Mesodermal cell (in vitro differentiated cells): ENCODE results near the gene ADAM19.
A peak's percentile ranks its signal among the peaks of the same experiment; 100 is the strongest.

Experiments
- H3K27ac ChIP-seq: 2 replicates; pipeline ENCODE4 v1.7.0; 2013; ENCODE audit warnings: mild to moderate bottlenecking, low read depth, low read length, moderate library complexity; ENCODE audit not compliant: severe bottlenecking
- H3K36me3 ChIP-seq: 2 replicates; pipeline ENCODE4 v1.7.1; 2013; ENCODE audit warnings: mild to moderate bottlenecking, low read length, moderate library complexity; ENCODE audit not compliant: control insufficient read depth, insufficient read depth
- H3K4me1 ChIP-seq: one replicate; pipeline ENCODE4 v1.7.1; 2013; ENCODE audit warnings: mild to moderate bottlenecking, low read length; ENCODE audit not compliant: insufficient read depth, control insufficient read depth, poor library complexity, severe bottlenecking
- H3K4me3 ChIP-seq: 2 replicates; pipeline ENCODE4 v1.7.0; 2013; ENCODE audit warnings: low read length, control low read depth, mild to moderate bottlenecking; ENCODE audit not compliant: insufficient read depth, poor library complexity, severe bottlenecking; ENCODE audit errors: extremely low read depth
- H3K9me3 ChIP-seq: 2 replicates; pipeline ENCODE4 v1.7.1; 2013; ENCODE audit warnings: mild to moderate bottlenecking, low read length, moderate library complexity; ENCODE audit not compliant: control insufficient read depth
- WGBS, 2 experiments: methylation state at CpG; one replicate each; pipeline ENCODE4 v1.1.5; 2013; ENCODE audit warnings: missing lambda C conversion rate in 2 of 2; ENCODE audit not compliant: insufficient coverage in 2 of 2; 5-methylcytosine and 5-hydroxymethylcytosine counted together

Gene ADAM19

DNA sequence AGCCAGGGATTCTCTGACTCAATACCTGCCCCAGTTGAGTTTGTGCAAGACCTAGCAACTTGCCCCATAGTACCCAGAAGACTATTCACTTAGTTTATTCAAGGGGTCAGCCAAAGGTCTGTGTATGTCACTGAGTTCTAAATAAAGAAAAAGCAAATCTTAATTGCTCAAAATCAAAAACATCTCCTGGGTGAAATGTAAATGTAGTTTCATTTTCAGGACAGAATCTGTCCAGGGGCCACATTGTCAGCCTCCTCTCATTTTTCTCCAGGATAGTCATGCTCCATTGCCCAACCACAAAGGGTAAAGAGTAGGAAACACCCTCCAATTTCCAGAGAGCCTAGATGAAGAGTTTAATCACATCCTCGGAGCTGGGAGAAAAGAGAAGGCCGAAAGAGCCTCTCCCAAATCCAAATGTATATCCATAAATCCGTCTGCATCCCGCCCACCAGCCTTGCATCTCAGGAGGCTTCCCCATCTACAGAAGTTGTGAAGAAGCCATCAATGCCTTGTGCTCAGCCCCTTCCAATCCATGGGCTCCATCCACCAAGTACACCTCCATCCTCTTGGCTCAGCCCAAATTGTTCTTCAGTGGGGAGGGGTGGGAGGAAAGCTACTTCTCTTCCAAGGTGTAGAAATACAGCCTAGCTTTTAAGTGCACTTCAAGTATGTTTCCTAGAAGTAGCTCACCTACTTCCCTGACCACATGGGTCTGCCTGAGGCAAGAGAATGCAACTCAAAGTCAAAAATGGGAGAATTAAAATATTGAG, 26.9 kb downstream of the ADAM19 start:
- no CpG with 5 or more reads among the region's 4 CpGs for WGBS, 2 experiments
- peaks cover 87% of the 10 kb centered on the region for H3K36me3 ChIP-seq
- H3K9me3 ChIP-seq, result no peaks in the 10 kb centered on the region
- no peak overlapping the region for H3K27ac ChIP-seq
- H3K4me3 ChIP-seq, result no peak overlapping the region
- peaks cover 68% of the 10 kb centered on the region for H3K4me1 ChIP-seq

DNA sequence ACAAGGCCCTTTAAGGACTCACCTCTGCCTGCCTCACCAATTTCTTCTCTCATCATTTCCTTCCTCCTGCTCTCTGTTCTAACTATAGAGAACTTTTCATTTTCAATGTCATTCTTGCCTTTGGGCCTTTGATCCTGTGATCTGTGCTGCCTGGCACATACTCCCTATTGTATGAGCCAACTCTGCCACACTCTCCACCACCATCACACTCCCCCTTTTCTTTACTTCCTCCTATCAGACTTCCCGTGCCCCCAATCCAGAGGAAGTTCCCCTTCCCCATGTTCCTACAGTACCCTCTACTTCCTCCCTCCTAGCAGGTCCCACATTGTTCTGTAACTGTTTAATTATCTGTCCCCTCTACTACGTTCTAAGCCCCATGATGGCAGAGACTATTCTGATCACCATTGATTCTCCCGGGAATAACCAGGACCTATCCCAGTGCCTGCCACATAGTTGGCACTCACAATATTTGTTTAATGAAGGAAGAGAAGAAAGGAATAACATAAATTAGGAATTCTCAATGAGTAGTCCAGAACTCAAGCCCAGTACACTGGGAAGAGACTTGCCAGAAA, 27.5 kb downstream of the ADAM19 start:
- WGBS, 2 experiments, result 94 to 100% methylated on average over 1 to 2 of the region's 3 CpGs
- Histone ChIP-seq H3K36me3 (peaks cover 84% of the 10 kb centered on the region), H3K4me3 (no peak overlapping the region), H3K9me3 (no peaks in the 10 kb centered on the region), H3K27ac (no peak overlapping the region), H3K4me1 (peaks cover 69% of the 10 kb centered on the region)

DNA sequence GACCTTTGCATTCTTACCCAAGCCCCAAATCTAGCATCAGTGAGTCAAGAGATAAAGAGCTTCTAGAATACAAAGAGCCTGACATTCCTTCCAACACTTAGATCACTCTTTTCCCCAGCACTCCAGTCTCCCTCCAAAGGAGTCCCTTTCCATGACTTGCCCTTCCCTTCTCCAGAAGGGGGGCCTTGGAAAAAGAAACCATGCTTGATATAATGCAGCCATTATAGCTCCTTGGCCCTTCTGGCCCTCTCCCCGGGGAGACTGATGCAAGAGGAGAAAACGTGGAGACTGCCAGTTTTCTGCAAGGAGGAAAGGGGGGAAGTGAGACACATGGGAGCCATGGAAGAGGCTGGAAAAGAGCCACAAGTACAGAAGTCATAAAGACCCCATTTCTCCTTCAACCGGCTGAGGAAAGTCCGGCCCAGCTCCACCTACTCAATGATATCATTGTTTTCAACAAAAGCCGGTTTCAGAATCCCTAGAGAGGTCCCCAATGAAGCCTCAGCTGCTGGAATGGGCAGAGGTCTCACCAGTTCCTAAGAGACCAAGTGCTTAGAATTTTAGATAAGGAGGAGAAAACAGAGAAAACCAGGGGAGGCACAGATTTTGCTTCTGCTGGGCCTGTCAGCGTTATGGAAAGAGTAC, 29.0 kb downstream of the ADAM19 start:
- Histone ChIP-seq H3K9me3 (no peaks in the 10 kb centered on the region), H3K4me3 (no peak overlapping the region), H3K36me3 (peaks cover 82% of the 10 kb centered on the region), H3K4me1 (peaks cover 78% of the 10 kb centered on the region), H3K27ac (peak overlapping the region; percentile 78)
- 80 to 84% methylated on average over 4 to 5 of the region's 6 CpGs for WGBS, 2 experiments

DNA sequence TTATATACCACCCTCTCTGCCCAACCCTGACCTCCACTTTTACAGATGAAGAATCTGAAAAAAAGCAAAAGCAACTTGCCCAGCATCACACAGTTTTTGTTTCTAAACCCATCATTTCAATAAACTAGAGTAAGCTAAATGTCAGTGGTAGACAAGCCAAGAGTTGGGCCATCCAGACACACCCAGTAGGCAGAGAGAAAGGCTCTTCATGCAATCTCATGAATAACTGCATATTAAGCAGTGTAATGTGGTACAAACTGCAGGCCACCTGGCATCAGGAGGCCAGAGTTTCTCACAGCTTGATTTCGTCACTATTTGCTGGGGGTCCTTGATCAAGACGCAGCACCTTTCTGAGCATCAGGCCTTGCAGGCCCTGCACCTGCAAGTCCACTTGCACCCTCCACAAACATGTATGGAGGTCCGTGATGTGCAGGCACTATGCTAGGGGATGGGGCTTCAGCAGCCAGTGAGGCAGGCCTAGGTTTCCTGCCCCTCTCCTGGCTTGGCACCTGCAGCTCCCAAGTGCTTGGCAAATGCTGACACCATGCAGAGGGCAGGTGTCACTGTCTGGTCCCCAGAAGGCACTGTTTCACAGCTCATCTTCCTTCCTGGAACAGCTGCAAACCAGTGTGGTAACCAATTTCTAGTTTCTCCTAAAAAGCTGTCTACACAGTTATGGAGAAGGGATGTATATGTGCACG, 29.8 kb downstream of the ADAM19 start:
- Histone ChIP-seq H3K36me3 (peaks cover 75% of the 10 kb centered on the region), H3K9me3 (no peaks in the 10 kb centered on the region), H3K4me1 (peaks cover 83% of the 10 kb centered on the region), H3K4me3 (no peak overlapping the region), H3K27ac (peak overlapping the region; percentile 78)
- WGBS, 2 experiments, result 94 to 97% methylated on average over 4 of the region's 4 CpGs

DNA sequence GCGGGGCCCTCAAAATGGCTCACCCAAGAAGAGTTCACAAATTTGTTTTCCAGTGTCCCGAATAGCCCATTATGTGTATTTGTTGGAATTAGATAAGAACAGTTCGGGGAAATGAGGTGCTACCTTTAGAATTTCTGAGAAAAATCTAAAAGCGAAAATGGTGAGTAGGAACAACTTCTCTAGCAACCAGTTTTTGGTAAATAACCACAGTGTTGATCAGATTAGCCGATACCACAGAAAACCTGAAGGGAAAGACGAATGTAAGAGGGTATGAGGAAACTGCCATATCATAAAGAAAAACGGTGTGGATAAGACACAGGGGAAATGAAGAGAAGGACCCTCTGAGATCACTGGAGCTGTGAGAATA, 31.0 kb downstream of the ADAM19 start:
- WGBS, 2 experiments, result 96 to 100% methylated on average over 6 to 7 of the region's 7 CpGs
- no peak overlapping the region for H3K27ac ChIP-seq
- H3K36me3 ChIP-seq, result peaks cover 72% of the 10 kb centered on the region
- no peak overlapping the region for H3K4me3 ChIP-seq
- H3K9me3 ChIP-seq, result no peaks in the 10 kb centered on the region
- H3K4me1 ChIP-seq, result peaks cover 84% of the 10 kb centered on the region

DNA sequence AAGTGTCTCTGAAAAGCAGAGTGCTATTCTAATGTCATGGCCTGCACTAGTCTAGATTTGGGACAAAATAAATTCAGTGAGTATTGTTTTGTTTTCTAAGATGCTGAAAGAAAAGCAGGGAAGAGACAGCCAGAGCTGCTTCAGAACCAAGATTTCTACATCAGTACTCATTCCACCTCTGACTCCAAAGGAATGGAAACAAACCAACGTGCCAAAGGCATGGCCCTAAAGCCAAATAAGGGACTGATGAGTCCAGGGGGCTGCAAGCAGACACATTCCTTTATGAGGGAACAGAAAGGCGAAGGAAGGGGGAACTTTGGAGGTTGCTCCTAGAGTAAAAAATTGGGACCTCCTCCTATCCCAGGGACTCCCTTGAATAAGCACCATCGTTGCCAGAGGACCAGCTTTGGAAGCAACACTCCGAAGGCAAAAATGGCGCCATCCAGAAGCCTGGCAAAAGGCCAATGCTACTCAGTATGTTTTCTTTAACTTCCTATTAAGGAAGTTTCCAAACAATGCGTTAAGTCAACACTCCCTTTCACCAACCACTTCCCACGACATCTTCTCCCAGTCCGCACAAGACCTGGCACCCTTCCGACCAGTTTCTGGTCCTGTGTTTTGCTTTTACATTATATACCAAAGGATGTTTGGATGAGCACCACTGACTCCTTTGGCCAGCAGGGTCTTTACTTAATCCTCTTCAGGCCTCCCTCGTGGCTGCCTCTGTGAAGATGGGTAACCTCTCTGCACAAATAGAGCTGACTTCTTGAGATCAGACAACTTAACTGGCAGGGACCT, 31.6 kb downstream of the ADAM19 start:
- Histone ChIP-seq H3K9me3 (no peaks in the 10 kb centered on the region), H3K27ac (no peak overlapping the region), H3K4me1 (peaks cover 81% of the 10 kb centered on the region), H3K36me3 (peaks cover 74% of the 10 kb centered on the region), H3K4me3 (no peak overlapping the region)
- 89 to 100% methylated on average over 5 to 7 of the region's 10 CpGs for WGBS, 2 experiments

DNA sequence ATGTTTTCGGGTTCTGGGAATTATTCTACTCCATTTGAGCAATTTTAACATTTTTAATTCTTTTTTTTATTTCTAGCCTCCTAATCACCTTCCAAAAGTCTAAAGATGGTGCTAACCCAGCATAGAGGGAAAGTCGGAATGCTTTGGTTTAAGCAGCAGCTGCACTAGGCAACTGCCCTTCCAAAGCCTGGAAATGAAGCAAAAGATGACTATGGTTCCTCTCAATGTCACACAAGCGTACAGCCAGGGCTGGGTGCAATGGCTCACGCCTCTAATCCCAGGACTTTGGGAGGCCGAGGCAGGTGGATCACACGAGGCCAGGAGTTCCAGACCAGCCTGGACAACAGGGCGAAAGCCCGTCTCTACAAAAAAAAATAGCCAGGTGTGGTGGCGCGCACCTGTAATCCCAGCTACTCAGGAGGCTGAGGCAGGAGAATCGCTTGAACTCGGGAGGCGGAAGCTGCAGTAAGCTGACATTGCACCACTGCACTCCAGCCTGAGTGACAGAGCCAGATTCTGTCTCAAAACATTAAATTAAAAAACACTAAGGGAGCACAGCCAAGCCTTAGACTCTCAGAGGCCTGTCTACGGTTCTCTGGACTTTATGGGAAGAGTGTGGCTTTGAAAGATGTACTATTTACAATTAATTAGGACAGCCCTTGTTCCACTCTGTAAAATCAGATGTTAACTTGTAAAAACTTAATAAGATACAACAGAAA, 33.1 kb downstream of the ADAM19 start:
- H3K4me1 ChIP-seq, result peaks cover 66% of the 10 kb centered on the region
- H3K4me3 ChIP-seq, result no peak overlapping the region
- H3K27ac ChIP-seq, result no peak overlapping the region

DNA sequence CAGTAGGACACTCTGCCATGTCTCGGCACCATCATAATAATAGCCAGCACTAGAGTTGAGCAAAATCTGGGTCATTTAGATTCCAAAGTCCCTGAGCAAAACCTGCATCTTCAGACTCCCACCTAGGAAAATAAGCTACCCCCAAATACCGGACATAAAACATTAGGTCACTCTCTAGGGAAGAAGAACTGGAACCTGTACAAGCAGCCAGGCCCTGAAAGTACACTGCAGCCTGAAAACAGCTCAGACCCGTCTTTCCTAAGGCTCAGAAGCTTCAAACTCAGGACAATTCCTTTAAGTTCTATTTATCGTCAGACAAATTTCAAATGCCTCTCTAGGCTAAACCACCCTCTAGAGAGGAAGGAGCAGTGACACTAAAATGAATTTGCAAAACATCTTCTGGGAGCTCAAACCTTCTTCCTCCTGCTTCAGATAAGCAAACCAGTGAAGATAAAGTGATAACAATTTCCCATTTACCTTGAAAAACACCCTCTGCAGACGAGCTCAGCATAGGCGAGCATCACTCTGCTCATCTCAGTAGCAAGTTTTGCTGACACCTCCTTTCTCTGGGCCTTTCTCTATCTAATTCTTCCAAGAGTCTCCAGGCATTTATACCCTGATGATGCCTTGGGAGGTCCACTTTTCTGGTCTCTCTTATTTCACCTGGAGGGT, 34.0 kb downstream of the ADAM19 start:
- no peaks in the 10 kb centered on the region for H3K9me3 ChIP-seq
- WGBS, 2 experiments, result 82 to 84% methylated on average over 5 of the region's 6 CpGs
- peaks cover 75% of the 10 kb centered on the region for H3K36me3 ChIP-seq
- no peak overlapping the region for H3K4me3 ChIP-seq
- H3K27ac ChIP-seq, result peak overlapping the region; percentile 77
- H3K4me1 ChIP-seq, result peaks cover 57% of the 10 kb centered on the region

More for the DNA sequence above, 33.1 kb downstream of the ADAM19 start:
- WGBS, 2 experiments, result 88 to 90% methylated on average over 12 of the region's 14 CpGs
- peaks cover 75% of the 10 kb centered on the region for H3K36me3 ChIP-seq
- no peaks in the 10 kb centered on the region for H3K9me3 ChIP-seq

DNA sequence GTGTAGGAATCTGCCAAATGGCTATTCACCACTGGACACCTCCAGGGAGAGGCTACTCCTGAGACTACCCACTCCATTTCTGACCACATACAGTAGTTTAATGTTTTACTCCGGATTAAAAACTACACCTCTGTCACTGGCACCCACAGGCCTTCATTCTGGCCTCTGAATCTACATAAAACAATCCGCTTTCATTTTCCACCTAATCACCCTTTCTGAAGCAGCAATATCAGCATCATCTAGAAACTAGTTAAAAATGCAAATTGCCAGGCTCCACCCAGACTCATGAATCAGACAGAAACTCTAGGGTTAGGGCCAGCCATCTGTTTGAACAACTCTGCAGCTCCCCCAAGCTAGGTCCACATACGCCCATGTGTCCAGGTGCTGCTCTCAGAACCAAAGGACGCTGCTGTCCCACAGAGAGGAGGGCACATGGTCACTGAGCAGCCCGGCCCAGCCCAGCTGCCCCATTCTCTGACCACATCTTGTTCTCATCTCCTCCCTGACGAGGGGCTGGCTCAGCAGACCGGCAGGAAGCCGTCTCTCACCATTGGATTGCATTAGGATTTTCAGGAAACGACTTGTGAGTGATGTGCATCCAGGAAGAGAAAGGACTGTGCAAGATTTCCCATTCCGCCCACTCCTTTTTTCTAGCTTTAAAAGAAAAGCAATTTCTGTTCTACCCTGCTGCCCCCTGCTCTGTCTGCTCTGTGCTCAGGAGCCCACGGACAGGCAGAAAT, 34.7 kb downstream of the ADAM19 start:
- Histone ChIP-seq H3K4me3 (no peak overlapping the region), H3K9me3 (no peaks in the 10 kb centered on the region), H3K36me3 (peaks cover 75% of the 10 kb centered on the region), H3K27ac (peak overlapping the region; percentile 77), H3K4me1 (peaks cover 51% of the 10 kb centered on the region)
- 63 to 69% methylated on average over 8 to 9 of the region's 11 CpGs for WGBS, 2 experiments
